MCF 10A (cell line): ENCODE measurements around the gene EFCAB12. TPM values are rescaled to one million over a fixed set of nuclear protein-coding genes. Genes with fewer than 3 reads are reported as not detected.

Experiments used
- Bru-seq: library from RNA; stranded (reverse); fragments of 400-500 nt; gene quantifications from one replicate; lab custom pipeline; 2021; lab: Mats Ljungman, UMichigan
- BruChase-seq, 2 experiments: library from RNA; stranded (reverse); fragments of 400-500 nt; gene quantifications; one replicate each; lab custom pipeline; 2021; lab: Mats Ljungman, UMichigan
- BruUV-seq: library from RNA; stranded (reverse); fragments of 400-500 nt; replicated peaks from 2 replicates; lab custom pipeline; 2021; lab: Mats Ljungman, UMichigan
- CTCF ChIA-PET: fragments of 300-600 bp; sonication (Branson Sonifier 250); formaldehyde crosslinking; extraction: SDS; loops from one replicate; lab custom pipeline; 2021; ENCODE audit warnings: antibody characterized with exemption, inconsistent platforms; lab: Yijun Ruan, JAX
- POLR2A ChIA-PET: fragments of 300-600, 350-650 bp; sonication (Branson Sonifier 250); formaldehyde crosslinking; extraction: SDS; loops from one replicate; lab custom pipeline; 2020; ENCODE audit warnings: antibody characterized with exemption, inconsistent platforms; lab: Yijun Ruan, JAX
- DNase-seq: peaks from one replicate; pipeline ENCODE4 v3.0.0-alpha.2; 2018; ENCODE audit not compliant: unreplicated experiment
- H3K27ac Mint-ChIP-seq: one replicate; pipeline ENCODE4 v1.8.0; 2022; ENCODE audit warnings: mild to moderate bottlenecking, low read depth, mixed read lengths; ENCODE audit not compliant: unreplicated experiment
- H3K27me3 Mint-ChIP-seq: one replicate; pipeline ENCODE4 v1.8.0; 2022; ENCODE audit warnings: mixed read lengths; ENCODE audit not compliant: insufficient read depth, unreplicated experiment
- H3K36me3 Mint-ChIP-seq: one replicate; pipeline ENCODE4 v1.8.0; 2022; ENCODE audit warnings: mild to moderate bottlenecking, moderate library complexity, mixed read lengths; ENCODE audit not compliant: insufficient read depth, unreplicated experiment
- H3K4me1 Mint-ChIP-seq: one replicate; pipeline ENCODE4 v1.8.0; 2022; ENCODE audit warnings: mixed read lengths; ENCODE audit not compliant: insufficient read depth, unreplicated experiment
- H3K4me3 Mint-ChIP-seq: one replicate; pipeline ENCODE4 v1.8.0; 2022; ENCODE audit warnings: mild to moderate bottlenecking, moderate library complexity, mixed read lengths; ENCODE audit not compliant: unreplicated experiment
- H3K9me3 Mint-ChIP-seq: one replicate; pipeline ENCODE4 v1.8.0; 2022; ENCODE audit warnings: mixed read lengths; ENCODE audit not compliant: unreplicated experiment
- intact Hi-C: fragments of 100-400 bp; cut with micrococcal nuclease; formaldehyde crosslinking; loops from 2 replicates; pipeline ENCODE4 v1.14.1; 2022
- long read RNA-seq: library from polyadenylated mRNA; stranded (forward); transcript quantifications from one replicate; pipeline ENCODE4 v2.0.0, GENCODE V29; 2022
- total RNA-seq: library from RNA; stranded (reverse); gene quantifications from 2 replicates; pipeline ENCODE4 v1.2.3, GENCODE V29; 2022
- TF ChIP-seq, protein P1 (sequence below): fragments of 200-600 bp; IDR thresholded peaks from one replicate; pipeline ENCODE4 v1.8.0; 2022; ENCODE audit warnings: antibody characterized with exemption, mild to moderate bottlenecking; ENCODE audit not compliant: unreplicated experiment

The EFCAB12 gene
- total RNA-seq = 0.22 TPM in 1 of 2 replicates, not detected in the other
- percentile 25 among the genes with signal in this experiment for Bru-seq, nascent RNA
- percentile 63 among the genes with signal in this experiment for BruChase-seq, experiment 1, labeled RNA remaining after a 6-hour chase
- BruChase-seq, experiment 2, labeled RNA remaining after a 2-hour chase = percentile 55 among the genes with signal in this experiment
- long read RNA-seq = 0 reads

DNA sequence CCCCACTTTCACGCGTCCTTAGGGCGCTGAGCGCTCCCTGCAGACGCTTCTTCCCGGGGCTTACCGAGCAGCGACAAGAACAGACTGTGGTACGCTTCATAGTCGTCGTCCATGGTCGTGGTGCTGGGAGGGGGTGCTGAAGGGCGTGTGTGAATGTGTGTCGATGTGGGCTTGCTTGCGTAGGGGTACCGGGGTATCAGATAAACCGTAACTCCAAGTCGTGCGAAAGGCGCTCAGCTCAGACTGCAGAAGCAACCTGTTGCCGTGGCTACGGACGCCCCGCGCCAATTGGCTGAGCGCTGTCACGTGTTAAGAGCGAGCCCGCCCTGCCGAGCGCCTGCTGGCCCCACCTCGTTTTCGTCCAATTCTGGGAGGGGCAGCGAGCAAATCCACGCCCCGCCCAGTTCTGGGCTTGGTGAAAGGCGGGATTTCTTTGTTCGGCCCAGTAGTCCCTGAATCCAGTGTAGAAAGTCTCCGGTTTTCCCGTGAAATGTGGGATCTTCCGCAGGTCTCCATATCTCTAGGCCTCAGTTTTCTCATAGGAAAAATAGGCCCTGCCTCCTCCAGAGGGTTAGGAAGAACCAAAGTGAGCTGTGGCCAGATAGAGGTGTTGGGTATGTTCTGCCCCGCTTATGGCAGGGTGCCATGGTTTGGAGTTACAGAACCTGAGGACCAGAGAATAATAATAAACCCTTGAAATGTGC is at the start of gene EFCAB12:
EFCAB12 (minus strand) TSS at position 261 of the 704 bp plus-strand sequence; CDS start at position 113, 148 bp downstream.
- ChIA-PET CTCF (interaction anchor here (0.6 to 2.2 kb wide), 6 partner anchors 11 to 461 kb away, joined by 3 to 8 read pairs (median 4); partner anchors contain the start of genes IFT122 and MBD4), POLR2A (interaction anchor here (1.0 to 4.9 kb wide), 4 partner anchors 11 to 150 kb away, joined by 3 to 55 read pairs (median 3); partner anchors contain the start of genes HMCES, IFT122 and MBD4)
- intact Hi-C loops = no loop called here
- H3K9me3 Mint-ChIP-seq = no peaks in the 10 kb centered on the region
- TF ChIP-seq, protein P1, sequence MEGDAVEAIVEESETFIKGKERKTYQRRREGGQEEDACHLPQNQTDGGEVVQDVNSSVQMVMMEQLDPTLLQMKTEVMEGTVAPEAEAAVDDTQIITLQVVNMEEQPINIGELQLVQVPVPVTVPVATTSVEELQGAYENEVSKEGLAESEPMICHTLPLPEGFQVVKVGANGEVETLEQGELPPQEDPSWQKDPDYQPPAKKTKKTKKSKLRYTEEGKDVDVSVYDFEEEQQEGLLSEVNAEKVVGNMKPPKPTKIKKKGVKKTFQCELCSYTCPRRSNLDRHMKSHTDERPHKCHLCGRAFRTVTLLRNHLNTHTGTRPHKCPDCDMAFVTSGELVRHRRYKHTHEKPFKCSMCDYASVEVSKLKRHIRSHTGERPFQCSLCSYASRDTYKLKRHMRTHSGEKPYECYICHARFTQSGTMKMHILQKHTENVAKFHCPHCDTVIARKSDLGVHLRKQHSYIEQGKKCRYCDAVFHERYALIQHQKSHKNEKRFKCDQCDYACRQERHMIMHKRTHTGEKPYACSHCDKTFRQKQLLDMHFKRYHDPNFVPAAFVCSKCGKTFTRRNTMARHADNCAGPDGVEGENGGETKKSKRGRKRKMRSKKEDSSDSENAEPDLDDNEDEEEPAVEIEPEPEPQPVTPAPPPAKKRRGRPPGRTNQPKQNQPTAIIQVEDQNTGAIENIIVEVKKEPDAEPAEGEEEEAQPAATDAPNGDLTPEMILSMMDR = no peak
- peaks cover 14% of the 10 kb centered on the region for H3K4me1 Mint-ChIP-seq
- BruUV-seq = no TSS peak
- H3K27ac Mint-ChIP-seq = no peak within 1 kb of the TSS
- H3K36me3 Mint-ChIP-seq = peaks cover 32% of the 10 kb centered on the region
- H3K27me3 Mint-ChIP-seq = no peaks in the 10 kb centered on the region
- H3K4me3 Mint-ChIP-seq = peak within 1 kb of the TSS; percentile 67
- DNase-seq = peak; percentile 78

GRCh38 chr3:129476586-129476985 is 48.1 kb upstream of the EFCAB12 start:
- peaks cover 12% of the 10 kb centered on the region for H3K4me1 Mint-ChIP-seq
- BruUV-seq = no TSS peak
- no peak overlapping the region for H3K4me3 Mint-ChIP-seq
- ChIA-PET CTCF (interaction anchor here (0.8 to 1.6 kb wide), 2 partner anchors 10 to 153 kb away, joined by 3 to 5 read pairs; no protein-coding TSS in a partner anchor), POLR2A (interaction anchor here (1.5 kb wide), 1 partner anchor 10 kb away, joined by 4 read pairs; no protein-coding TSS in a partner anchor)
- H3K36me3 Mint-ChIP-seq = peaks cover 40% of the 10 kb centered on the region
- intact Hi-C loops = no loop called here
- no peak overlapping the region for H3K27ac Mint-ChIP-seq
- no peaks in the 10 kb centered on the region for H3K9me3 Mint-ChIP-seq
- no peaks in the 10 kb centered on the region for H3K27me3 Mint-ChIP-seq
- TF ChIP-seq, protein P1 = no peak
- no peak for DNase-seq

DNA sequence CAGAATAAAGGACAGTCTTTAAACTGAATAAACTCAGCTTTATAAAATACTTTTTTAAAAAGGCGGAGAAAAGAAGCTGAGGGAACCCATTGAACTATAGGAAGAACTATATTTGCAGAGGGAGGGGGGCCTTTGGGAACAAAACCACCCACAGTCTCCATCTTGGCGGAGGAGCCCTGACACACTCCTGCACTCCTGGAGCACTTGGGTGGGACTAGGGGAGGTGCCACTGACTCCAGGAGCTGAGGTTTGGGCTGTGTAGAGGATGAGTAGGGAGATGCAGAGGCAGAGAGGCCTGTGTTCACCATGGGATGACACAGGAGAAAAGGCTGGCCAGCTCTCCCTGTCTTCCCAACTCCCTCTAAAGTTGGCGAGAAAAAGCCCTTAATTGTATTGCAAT is 47.4 kb upstream of the EFCAB12 start:
- intact Hi-C loops = no loop called here
- ChIA-PET CTCF (interaction anchor here (0.6 to 1.6 kb wide), 6 partner anchors 11 to 160 kb away, joined by 3 to 5 read pairs (median 3); no protein-coding TSS in a partner anchor), POLR2A (interaction anchor here (1.5 to 2.6 kb wide), 2 partner anchors 10 to 36 kb away, joined by 4 to 6 read pairs; partner anchors contain the start of genes IFT122 and MBD4)
- Mint-ChIP-seq H3K27ac (no peak overlapping the region), H3K4me3 (no peak overlapping the region), H3K27me3 (no peaks in the 10 kb centered on the region), H3K36me3 (peaks cover 42% of the 10 kb centered on the region), H3K9me3 (no peaks in the 10 kb centered on the region), H3K4me1 (peaks cover 5% of the 10 kb centered on the region)
- DNase-seq = no peak
- TF ChIP-seq, protein P1 = no peak
- no TSS peak for BruUV-seq
